ENCODE data around the gene COIL.
A peak's percentile ranks its signal among the peaks of the same experiment; 100 is the strongest.
"Not testable (repeated sequence)": the region's sequence is repeated elsewhere in the genome, so short reads cannot be mapped to it uniquely, and the experiment has no call there.

COIL gene

GRCh38 chr17:56960596-56961538, at the start of gene COIL:
Gene COIL, minus strand, starts transcription at chr17:56961050. Its CDS starts 31 bp downstream, at chr17:56961019.
- peak; percentile 92 for DNase-seq (ENCODE audit: low spot score)

GRCh38 chr17:57010487-57010886, 49.6 kb upstream of the COIL start:
- DNase-seq (ENCODE audit: low spot score): no peak

- no peak for DNase-seq (ENCODE audit: low spot score)
Observed at GRCh38 chr17:57009737-57010445, 49.0 kb upstream of the COIL start.

GRCh38 chr17:57008958-57009357, 48.1 kb upstream of the COIL start:
- DNase-seq (ENCODE audit: low spot score): no peak

- no peak for DNase-seq (ENCODE audit: low spot score)
Observed at GRCh38 chr17:57006040-57006439, 45.2 kb upstream of the COIL start.

GRCh38 chr17:57004944-57005579, 44.2 kb upstream of the COIL start:
- DNase-seq (ENCODE audit: low spot score): no peak

DNA sequence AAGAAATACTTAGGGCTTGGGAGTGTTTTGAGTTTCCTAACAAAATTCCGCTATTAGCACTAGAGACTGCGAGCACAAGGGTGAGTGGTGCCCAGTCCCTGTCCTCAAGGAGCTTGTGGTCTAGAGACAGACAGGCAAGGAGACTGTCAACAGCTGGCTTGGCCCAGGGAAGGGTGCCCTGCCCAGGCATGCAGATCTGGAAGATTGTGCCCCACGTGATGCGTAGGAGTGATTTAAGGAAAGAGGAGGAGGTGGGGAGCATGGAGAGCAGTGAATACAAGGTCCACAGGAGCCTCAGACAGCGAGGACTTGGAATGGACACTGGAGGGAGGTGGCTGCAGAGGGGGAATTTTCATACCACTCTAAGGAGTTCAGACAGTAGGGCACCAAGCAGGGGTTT, 42.1 kb upstream of the COIL start:
- DNase-seq (ENCODE audit: low spot score): no peak

GRCh38 chr17:57001541-57001940, 40.7 kb upstream of the COIL start:
- no peak for DNase-seq (ENCODE audit: low spot score)

DNA sequence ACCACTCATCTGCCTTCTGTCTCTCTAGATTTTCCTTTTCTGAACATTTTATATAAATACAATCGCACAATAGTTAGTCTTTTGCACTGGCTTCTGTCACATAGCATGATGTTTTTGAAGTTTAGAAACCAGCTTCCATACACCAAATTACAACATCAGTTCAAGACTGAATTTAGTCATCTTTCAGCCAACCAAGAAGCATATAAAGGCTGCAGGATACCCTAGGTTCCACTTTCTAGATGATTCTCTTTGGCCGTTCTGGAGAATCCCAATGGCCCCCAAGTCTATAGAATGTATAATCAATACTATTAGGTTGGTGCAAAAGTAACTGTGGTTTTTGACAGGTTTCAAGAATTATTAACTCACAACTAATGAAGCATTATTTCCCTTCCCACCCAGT, 36.5 kb upstream of the COIL start:
- DNase-seq (ENCODE audit: low spot score): no peak

DNA sequence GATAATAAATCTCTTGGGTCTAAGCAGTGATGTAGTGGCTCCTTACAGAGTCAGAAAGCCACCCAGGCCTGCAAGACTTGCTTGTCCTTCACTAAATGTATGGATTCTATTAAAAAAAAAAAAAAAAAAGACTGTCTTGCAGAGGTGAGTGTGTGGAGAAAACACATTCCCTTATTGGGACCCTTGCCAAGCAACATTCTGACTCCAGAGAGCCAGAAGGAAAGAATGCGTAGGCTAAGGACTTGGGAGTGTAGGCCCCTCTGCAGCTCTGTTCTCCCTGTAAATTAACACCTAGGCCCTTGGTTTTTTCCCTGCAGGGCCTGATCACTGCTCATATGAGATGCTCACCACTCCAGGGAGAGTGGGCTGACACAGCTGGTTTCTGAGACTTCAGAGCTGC, 34.9 kb upstream of the COIL start:
- DNase-seq (ENCODE audit: low spot score): no peak

GRCh38 chr17:56994009-56994792, 33.4 kb upstream of the COIL start:
- no peak for DNase-seq (ENCODE audit: low spot score)

GRCh38 chr17:56992364-56992763, 31.5 kb upstream of the COIL start:
- DNase-seq (ENCODE audit: low spot score): no peak

DNA sequence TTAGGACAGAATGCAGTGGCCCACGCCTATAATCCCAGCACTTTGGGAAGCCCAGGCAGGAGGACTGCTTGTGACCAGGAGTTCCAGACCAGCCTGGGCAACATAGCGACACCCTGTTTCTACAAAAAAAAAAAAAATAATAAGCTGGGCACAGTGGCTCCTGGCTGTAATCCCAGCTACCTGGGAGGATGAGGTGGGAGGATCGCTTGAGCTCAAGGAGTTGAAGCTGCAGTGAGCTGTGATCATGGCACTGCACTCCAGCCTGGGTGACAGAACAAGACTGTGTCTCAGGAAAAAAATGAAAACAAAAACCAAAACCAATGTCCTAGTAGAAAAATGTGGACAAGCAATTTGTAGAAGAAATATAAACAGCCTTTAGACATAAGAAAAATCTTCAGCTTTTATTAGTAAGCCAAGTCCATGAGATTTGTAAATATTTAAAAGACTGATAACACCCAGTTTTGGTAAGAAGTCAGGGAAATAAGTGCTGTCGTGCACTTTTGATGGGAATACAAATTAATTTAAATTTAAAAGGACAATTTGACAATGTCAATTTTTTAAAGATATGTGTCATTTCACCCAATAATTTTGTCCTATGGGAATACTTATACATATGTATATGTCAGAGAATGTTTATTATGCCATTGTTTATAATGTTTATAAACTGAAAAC, 28.2 kb upstream of the COIL start:
- DNase-seq (ENCODE audit: low spot score): no peak

- DNase-seq (ENCODE audit: low spot score): no peak
Observed at GRCh38 chr17:56987283-56987834, 26.5 kb upstream of the COIL start.

DNA sequence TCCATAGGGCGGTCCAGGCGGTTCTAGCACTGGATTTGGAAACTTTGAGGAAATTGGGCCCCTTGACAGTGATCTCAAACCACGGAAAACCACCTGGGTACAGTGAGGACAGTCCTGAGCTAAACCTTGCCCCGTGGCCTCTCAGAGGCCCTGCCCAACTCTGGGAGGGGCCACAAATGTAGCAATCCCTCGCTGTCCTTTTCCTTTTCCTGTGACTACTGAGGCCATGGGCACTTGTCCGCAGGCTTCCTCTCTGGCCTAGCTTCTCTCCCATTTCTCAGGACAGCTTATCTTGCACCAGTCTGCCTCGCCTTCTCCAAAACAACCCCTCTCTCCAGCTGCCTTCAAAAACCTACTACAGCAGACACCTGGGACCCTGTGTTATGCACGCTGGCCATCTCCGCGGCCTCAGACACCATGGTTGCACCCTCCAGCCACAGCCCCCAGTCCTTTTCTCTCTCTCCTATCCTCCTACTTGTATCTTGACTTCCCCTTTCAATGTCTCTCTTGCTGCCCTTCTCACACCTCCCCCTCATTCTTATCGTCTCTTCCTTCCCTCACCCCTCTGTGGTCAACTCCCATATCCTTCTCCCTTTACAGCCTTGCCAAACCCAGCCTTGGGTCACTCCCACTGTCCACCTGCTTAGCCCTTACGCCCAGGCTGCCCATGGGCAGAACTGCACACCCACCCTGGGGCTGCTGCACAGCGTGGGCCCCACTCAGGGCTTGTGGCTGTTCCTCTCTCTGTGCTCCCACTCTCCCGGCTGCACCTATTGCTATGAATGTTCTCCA, 24.7 kb upstream of the COIL start:
- no peak for DNase-seq (ENCODE audit: low spot score)

GRCh38 chr17:56983366-56983765, 22.5 kb upstream of the COIL start:
- no peak for DNase-seq (ENCODE audit: low spot score)

GRCh38 chr17:56982312-56982711, 21.5 kb upstream of the COIL start:
- DNase-seq (ENCODE audit: low spot score): no peak

DNA sequence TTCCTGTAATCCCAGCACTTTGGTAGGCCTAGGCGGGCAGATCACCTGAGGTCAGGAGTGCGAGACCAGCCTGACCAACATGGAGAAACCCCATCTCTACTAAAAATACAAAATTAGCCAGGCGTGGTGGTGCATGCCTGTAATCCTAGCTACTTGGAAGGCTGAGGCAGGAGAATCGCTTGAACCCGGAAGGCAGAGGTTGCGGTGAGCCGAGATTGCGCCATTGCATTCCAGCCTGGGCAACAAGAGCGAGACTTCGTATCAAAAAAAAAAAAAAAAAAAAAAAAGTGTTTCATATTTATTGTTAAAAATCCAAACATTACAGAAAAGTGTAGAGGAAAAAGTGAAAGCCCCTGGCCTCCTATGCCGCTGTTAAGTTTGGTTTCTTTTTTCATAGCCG, 19.7 kb upstream of the COIL start:
- not testable (repeated sequence) for DNase-seq (ENCODE audit: low spot score)

DNA sequence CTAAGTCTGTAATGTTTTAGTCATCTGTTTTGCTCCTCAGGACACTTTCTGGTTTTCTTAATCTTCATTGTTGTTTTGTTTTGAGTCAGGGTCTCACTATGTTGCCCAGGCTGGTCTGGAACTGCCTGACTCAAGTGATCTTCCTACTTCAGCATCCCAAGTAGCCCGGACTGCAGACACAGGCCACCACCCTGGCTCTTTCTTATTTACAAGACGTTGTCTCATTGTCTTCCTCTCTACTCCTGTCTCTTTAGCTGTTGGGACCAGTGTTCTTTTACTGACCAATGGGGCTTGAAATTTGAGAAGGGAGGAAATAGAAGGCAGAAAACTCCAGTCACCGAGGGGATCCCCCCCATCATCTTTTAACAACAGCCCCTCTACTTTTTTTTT, 18.2 kb upstream of the COIL start:
- no peak for DNase-seq (ENCODE audit: low spot score)

- no peak for DNase-seq (ENCODE audit: low spot score)
Observed at GRCh38 chr17:56978441-56979090, 17.7 kb upstream of the COIL start.

Measured in left forelimb (tissue), 1 donor.